Mononuclear cell (primary cell): ENCODE measurements around the gene PCYT1A. TPM values are rescaled to one million over a fixed set of nuclear protein-coding genes. Genes with fewer than 3 reads are reported as not detected.
"Not testable (repeated sequence)": the region's sequence is repeated elsewhere in the genome, so short reads cannot be mapped to it uniquely, and the experiment has no call there.

Source experiments
- H3K27me3 ChIP-seq: 2 replicates; pipeline ENCODE4 v1.6.0; 2011; ENCODE audit warnings: low read length, control low read depth; ENCODE audit not compliant: insufficient read depth
- H3K4me1 ChIP-seq: 2 replicates; pipeline ENCODE4 v1.5.1; 2011; ENCODE audit warnings: mild to moderate bottlenecking, low read length, control low read depth; ENCODE audit not compliant: insufficient read depth
- H3K4me3 ChIP-seq: 2 replicates; pipeline ENCODE4 v1.5.1; 2011; ENCODE audit warnings: mild to moderate bottlenecking, low read length, moderate library complexity
- H3K9me3 ChIP-seq: 2 replicates; pipeline ENCODE4 v1.5.1; 2011; ENCODE audit warnings: low read depth, mild to moderate bottlenecking, control low read depth, low read length
- total RNA-seq: library from RNA; depleted of rRNA; stranded (reverse); fragments of >200 nt; gene quantifications from one replicate; pipeline ENCODE4 v1.2.3, GENCODE V29; 2012

The PCYT1A gene
- total RNA-seq, 1 donor: 73.5 TPM

DNA sequence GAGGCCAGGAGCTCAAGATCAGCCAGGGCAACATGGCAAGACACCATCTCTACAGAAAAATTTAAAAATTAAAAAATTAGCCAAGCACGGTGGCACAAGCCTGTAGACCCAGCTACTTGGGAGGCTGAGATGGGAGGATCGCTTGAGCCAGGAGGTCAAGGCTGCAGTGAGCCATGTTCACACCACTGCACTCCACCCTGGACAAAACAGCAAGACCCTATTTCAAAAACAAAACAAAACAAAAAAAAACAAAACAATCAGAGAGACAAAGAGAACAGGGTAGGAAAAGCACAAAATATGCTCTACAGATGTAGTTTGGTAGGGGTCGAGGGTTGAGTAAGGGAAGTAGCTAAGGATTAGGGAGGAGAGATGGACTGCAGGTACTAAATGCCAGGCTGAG, 27.1 kb upstream of the PCYT1A start:
- Histone ChIP-seq H3K27me3 (no peaks in the 10 kb centered on the region), H3K4me3 (no peak overlapping the region), H3K4me1 (peaks cover 12% of the 10 kb centered on the region), H3K9me3 (no peaks in the 10 kb centered on the region)

DNA sequence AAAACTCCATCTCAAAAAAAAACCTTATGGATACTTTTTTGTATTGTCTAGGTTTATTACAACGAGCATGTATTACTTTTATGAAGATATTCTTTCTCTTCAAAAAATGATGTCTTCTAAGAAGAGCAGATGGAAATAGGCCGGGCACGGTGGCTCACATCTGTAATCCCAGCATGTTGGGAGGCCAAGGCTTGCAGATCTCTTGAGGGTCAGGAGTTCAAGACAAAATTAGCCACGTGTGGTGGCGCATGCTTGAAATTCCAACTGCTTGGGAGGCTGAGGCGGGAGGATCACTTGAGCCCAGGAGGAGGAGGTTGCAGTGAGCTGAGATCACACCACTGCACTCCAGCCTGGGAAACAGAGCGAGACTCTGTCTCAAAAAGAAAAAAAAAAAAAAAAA, 26.6 kb upstream of the PCYT1A start:
- H3K4me1 ChIP-seq, H3K4me3 ChIP-seq, H3K9me3 ChIP-seq, H3K27me3 ChIP-seq: not testable (repeated sequence)

DNA sequence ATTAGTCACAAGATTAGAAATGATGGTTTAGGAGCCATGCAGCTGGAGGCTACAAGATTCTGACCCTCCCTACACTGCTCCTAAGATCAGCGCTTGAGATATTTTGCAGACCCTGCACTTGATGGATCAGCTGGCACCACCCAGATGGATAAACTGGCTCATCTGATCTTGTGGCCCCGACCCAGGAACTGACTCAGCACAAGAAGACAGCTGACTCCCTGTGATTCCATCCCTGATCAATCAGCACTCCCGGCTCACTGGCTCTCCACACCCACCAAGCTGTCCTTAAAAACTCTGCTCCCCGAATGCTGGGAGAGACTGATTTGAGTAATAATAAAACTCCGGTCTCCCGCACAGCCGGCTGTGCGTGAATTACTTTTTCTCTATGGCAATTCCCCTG, 15.4 kb upstream of the PCYT1A start:
- H3K27me3 ChIP-seq, H3K9me3 ChIP-seq, H3K4me3 ChIP-seq, H3K4me1 ChIP-seq: not testable (repeated sequence)

DNA sequence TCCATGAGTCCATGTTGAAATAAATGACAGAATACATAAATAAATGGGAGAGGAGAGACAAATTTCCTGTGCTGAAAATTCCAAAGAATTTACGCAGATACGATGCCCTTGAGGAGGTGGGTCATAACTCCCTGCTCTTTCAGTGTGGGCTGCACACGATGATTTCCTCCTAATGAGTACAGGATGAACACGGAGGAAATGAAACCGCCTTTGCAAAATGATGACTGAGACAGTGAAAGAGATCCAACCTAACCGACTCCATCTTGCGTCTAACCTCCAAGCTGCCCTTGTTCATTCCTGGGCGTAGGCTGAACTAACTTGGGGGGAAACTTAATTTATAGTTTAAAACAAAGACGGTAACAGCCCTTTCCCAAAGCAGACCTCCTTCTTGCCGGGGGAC, 15.0 kb upstream of the PCYT1A start:
- not testable (repeated sequence) for H3K27me3 ChIP-seq, H3K4me1 ChIP-seq, H3K4me3 ChIP-seq, H3K9me3 ChIP-seq

- no peaks in the 10 kb centered on the region for H3K4me1 ChIP-seq
- no peaks in the 10 kb centered on the region for H3K27me3 ChIP-seq
- no peak overlapping the region for H3K4me3 ChIP-seq
- H3K9me3 ChIP-seq: no peaks in the 10 kb centered on the region
Observed at GRCh38 chr3:196298521-196298920, 11.0 kb upstream of the PCYT1A start.

- Histone ChIP-seq H3K27me3 (no peaks in the 10 kb centered on the region), H3K9me3 (no peaks in the 10 kb centered on the region), H3K4me1 (peaks cover 8% of the 10 kb centered on the region), H3K4me3 (no peak overlapping the region)
Observed at GRCh38 chr3:196292286-196292923, 4.9 kb upstream of the PCYT1A start.

DNA sequence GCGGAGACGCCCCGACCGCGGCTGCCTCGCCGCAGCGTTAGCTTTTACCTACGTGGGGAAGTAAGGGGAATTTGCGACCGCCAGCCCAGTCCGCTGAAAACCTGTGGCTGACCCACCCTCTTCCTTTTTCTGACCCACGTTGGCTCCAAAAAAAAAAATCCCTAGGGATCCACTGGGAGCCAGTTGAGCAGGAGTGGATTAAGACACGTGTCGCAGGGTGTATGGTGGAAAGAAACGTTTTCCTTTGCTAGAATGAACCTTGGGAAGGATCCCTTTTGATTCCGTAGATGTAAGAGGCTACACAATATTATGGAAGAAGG, 575 bp upstream of the PCYT1A start:
- peaks cover 38% of the 10 kb centered on the region for H3K4me1 ChIP-seq
- no peaks in the 10 kb centered on the region for H3K27me3 ChIP-seq
- peak overlapping the region; percentile 77 for H3K4me3 ChIP-seq
- no peaks in the 10 kb centered on the region for H3K9me3 ChIP-seq

DNA sequence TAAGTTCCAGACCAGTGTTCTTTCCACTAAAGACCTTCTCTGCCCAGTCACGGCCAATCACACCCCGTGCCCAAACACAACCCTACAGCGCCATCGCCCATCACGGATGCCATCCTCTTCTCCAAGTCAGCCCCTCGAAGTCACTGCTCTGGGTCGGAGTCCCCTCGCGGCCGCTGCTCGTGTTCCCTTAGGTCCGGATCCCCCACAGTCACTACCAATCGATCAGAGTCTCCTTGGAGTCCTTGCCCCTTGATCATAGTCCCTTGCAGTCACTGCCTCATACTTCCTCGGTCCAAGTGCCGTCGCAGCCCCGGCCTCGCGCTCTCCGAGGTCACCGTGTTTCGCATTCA, 461 bp downstream of the PCYT1A start:
- Histone ChIP-seq H3K9me3 (no peaks in the 10 kb centered on the region), H3K4me1 (peaks cover 38% of the 10 kb centered on the region), H3K4me3 (peak overlapping the region; percentile 77), H3K27me3 (no peaks in the 10 kb centered on the region)

DNA sequence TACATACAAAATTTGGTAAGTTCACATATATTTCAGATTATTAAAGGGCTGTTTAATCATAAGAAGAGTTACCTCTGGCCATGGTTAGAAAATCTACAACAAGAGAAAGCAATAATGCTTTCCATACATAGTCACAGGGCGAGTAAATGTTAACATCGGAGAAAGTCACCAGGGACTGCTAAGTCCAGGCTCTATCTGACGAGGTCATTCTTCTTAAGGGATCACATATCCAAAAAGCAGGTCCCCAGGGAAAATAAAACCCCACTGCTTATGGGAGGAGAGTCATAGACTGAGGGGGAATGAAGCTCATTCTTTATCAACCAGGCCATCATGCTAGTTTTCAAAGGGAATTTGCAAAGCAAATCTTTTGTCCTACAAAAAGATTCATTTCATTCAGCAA, 3.1 kb downstream of the PCYT1A start:
- H3K9me3 ChIP-seq: no peaks in the 10 kb centered on the region
- H3K4me1 ChIP-seq: peaks cover 58% of the 10 kb centered on the region
- H3K27me3 ChIP-seq: no peaks in the 10 kb centered on the region
- H3K4me3 ChIP-seq: no peak overlapping the region

DNA sequence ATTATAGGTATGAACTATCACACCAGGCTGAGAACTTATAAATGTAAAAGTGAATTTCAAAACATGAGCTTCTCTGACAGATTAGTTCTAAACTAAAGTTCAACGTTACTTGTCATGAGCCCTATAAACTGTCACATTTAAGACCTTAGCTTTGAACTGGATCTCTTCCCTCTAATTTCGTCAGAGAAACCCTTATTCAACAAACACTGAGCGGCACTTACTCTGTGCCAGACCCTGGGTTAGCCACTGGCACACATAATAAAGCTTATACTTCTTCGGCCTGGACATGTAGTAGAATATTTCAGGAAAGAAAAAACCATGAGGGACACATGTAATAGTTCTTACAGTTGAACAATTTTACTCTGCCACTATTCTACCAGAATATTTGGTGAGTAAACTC, 5.6 kb downstream of the PCYT1A start:
- H3K4me3 ChIP-seq: no peak overlapping the region
- H3K27me3 ChIP-seq: no peaks in the 10 kb centered on the region
- H3K4me1 ChIP-seq: peaks cover 64% of the 10 kb centered on the region
- H3K9me3 ChIP-seq: no peaks in the 10 kb centered on the region

DNA sequence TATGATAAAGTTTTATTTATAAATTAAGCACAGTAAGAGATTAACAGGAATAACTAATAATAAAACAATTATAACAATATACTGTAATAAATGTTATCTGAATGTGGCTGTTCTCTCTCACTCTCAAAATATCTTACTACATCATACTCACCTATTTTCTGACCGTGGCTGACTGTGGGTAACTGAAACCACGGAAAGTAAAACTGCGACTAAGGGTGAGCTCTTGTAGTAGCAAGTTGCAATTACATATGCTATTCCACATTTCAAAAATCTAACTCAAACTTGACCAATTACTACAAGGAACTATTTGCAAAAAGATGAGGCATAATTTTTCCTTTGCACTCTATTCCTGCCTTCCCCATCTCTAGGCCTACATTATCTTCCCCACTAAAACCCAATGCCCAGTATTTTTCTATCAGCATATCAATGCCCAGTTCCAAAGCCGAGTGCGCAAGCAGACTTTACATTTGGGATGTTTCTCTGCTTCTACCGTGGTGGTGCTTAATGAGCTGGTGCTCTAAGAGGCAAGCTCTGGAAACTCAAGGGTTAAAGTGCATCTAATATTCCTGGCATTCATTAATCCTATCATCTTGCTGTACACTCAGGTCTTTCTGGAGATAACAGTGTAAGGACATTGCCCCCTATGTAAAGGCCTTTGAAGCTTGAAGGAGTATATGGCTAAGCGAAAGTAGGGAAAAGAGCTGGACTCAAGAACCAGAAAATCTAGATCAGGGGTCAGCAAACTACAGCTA, 6.7 kb downstream of the PCYT1A start:
- no peak overlapping the region for H3K4me3 ChIP-seq
- H3K4me1 ChIP-seq: peaks cover 53% of the 10 kb centered on the region
- H3K9me3 ChIP-seq: no peaks in the 10 kb centered on the region
- H3K27me3 ChIP-seq: no peaks in the 10 kb centered on the region

DNA sequence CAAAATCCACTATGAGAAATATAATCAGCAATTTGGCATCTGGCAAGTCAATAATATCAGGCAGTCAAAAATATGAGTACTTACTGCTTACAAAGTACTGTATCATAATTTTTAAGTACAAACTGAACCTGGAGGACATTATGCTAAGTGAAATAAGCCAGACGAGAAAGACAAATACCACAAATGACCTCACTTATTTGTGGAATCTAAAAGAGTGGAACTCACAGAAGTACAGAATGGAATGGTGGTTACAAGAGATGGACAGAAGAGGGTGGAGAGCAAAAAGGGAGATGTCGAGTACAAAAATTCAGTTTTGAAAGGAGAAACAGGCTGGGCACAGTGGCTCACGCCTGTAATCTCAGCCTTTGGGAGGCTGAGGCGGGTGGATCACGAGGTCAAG, 12.4 kb downstream of the PCYT1A start:
- Histone ChIP-seq H3K27me3 (no peaks in the 10 kb centered on the region), H3K9me3 (no peaks in the 10 kb centered on the region), H3K4me1 (peaks cover 42% of the 10 kb centered on the region), H3K4me3 (no peak overlapping the region)

GRCh38 chr3:196274585-196274984, 12.9 kb downstream of the PCYT1A start:
- Histone ChIP-seq H3K4me1 (peaks cover 36% of the 10 kb centered on the region), H3K4me3 (no peak overlapping the region), H3K9me3 (no peaks in the 10 kb centered on the region), H3K27me3 (no peaks in the 10 kb centered on the region)

GRCh38 chr3:196273655-196274054, 13.9 kb downstream of the PCYT1A start:
- Histone ChIP-seq H3K4me3 (no peak overlapping the region), H3K4me1 (peaks cover 30% of the 10 kb centered on the region), H3K9me3 (no peaks in the 10 kb centered on the region), H3K27me3 (no peaks in the 10 kb centered on the region)

DNA sequence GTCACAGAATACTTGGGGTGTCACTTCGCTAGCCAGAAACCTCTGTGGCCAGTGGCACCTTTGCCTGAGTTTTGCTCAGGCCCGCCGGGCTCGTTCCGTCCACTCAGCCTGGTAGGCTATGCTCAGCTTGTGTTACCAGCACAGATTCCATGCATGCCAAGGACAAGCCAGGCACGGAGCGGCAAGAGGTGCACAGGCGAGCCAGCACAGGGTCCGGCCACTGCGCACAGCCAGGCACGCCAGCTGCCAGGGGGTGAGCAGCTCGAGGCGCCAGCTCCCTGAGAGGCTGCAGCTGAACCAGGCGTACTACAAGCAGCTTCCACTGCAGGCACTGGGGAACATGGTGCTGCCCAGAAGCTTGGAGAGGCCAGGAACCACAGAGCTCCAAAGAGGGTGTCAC, 14.7 kb downstream of the PCYT1A start:
- H3K27me3 ChIP-seq: no peaks in the 10 kb centered on the region
- no peak overlapping the region for H3K4me3 ChIP-seq
- H3K9me3 ChIP-seq: no peaks in the 10 kb centered on the region
- H3K4me1 ChIP-seq: peaks cover 28% of the 10 kb centered on the region

DNA sequence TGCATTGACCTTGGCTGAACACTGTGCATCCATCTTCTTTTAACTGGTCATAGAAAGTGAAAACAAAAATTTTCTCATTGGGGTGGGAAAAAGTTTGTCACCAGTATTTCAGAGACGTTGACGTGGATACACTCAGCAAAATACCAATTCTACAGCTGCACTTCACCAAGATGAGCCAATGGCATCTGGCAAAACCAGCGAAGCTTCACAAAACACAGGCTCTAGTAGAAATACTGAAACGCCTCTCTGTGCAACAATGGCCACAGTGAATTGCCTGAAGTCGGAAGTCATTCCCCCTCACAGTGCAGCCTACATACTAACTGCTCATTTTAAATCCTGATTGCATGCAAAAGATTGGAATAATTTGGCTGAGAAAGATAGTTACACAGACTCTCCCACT, 17.0 kb downstream of the PCYT1A start:
- H3K4me1 ChIP-seq: peaks cover 27% of the 10 kb centered on the region
- H3K4me3 ChIP-seq: no peak overlapping the region
- H3K27me3 ChIP-seq: no peaks in the 10 kb centered on the region
- no peaks in the 10 kb centered on the region for H3K9me3 ChIP-seq
